Left forelimb (tissue), 1 donor: ENCODE results near the gene MISP.

Source experiments
- DNase-seq: peaks from one replicate; pipeline ENCODE4 v3.0.0-alpha.2; 2018; ENCODE audit warnings: low spot score

The MISP gene

GRCh38 chr19:746956-747355 lies 4.0 kb upstream of the MISP start:
- no peak for DNase-seq

- no peak for DNase-seq
Measured at GRCh38 chr19:747432-748273, 3.3 kb upstream of the MISP start.

GRCh38 chr19:748274-748598 lies 2.7 kb upstream of the MISP start:
- DNase-seq, result no peak

GRCh38 chr19:749811-750210 lies 1.1 kb upstream of the MISP start:
- no peak for DNase-seq

GRCh38 chr19:751501-752341 lies 809 bp downstream of the MISP start:
- no peak for DNase-seq

GRCh38 chr19:752652-753517 lies 2.0 kb downstream of the MISP start:
- no peak for DNase-seq

- DNase-seq, result no peak
Measured at GRCh38 chr19:754530-754929, 3.6 kb downstream of the MISP start.

GRCh38 chr19:755063-755462 lies 4.2 kb downstream of the MISP start:
- no peak for DNase-seq

GRCh38 chr19:756236-756635 lies 5.3 kb downstream of the MISP start:
- DNase-seq, result no peak

- no peak for DNase-seq
Measured at GRCh38 chr19:756821-757688, 6.1 kb downstream of the MISP start.

- DNase-seq, result no peak
Measured at GRCh38 chr19:757811-758668, 7.1 kb downstream of the MISP start.

- no peak for DNase-seq
Measured at GRCh38 chr19:763181-763580, 12.3 kb downstream of the MISP start.

GRCh38 chr19:763869-764268 lies 13.0 kb downstream of the MISP start:
- DNase-seq, result no peak

- no peak for DNase-seq
Measured at GRCh38 chr19:764301-764700, 13.4 kb downstream of the MISP start.

- no peak for DNase-seq
Measured at GRCh38 chr19:765179-765738, 14.3 kb downstream of the MISP start.

GRCh38 chr19:768424-768823 lies 17.5 kb downstream of the MISP start:
- DNase-seq, result no peak

- no peak for DNase-seq
Measured at GRCh38 chr19:769616-770015, 18.7 kb downstream of the MISP start.

- DNase-seq, result no peak
Measured at GRCh38 chr19:771332-771785, 20.4 kb downstream of the MISP start.

- DNase-seq, result no peak
Measured at GRCh38 chr19:772063-772462, 21.2 kb downstream of the MISP start.
